ENCODE measurements around the gene SCAPER. TPM values are rescaled to one million over a fixed set of nuclear protein-coding genes. Genes with fewer than 3 reads are reported as not detected.

Gene SCAPER
- total RNA-seq, 4 donors from 2014 or later: 29.9 to 86.6 (median 45.6) TPM

- H3K27me3 ChIP-seq: peaks cover 0 to 78% of the 10 kb centered on the region in 2 donors
- H3K9me3 ChIP-seq: peaks cover 0 to 19% (median 0%) of the 10 kb centered on the region in 4 donors
- peaks cover 4 to 71% (median 54%) of the 10 kb centered on the region in 4 donors for H3K4me1 ChIP-seq
- H3K27ac ChIP-seq: peak overlapping the region in 1 of 4 donors; percentile 28
- TF ChIP-seq, protein P1, sequence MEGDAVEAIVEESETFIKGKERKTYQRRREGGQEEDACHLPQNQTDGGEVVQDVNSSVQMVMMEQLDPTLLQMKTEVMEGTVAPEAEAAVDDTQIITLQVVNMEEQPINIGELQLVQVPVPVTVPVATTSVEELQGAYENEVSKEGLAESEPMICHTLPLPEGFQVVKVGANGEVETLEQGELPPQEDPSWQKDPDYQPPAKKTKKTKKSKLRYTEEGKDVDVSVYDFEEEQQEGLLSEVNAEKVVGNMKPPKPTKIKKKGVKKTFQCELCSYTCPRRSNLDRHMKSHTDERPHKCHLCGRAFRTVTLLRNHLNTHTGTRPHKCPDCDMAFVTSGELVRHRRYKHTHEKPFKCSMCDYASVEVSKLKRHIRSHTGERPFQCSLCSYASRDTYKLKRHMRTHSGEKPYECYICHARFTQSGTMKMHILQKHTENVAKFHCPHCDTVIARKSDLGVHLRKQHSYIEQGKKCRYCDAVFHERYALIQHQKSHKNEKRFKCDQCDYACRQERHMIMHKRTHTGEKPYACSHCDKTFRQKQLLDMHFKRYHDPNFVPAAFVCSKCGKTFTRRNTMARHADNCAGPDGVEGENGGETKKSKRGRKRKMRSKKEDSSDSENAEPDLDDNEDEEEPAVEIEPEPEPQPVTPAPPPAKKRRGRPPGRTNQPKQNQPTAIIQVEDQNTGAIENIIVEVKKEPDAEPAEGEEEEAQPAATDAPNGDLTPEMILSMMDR (IDR thresholded peaks at IDR 0.05): no peak
- no peak for TF ChIP-seq POLR2A (IDR thresholded peaks at IDR 0.05)
- no peaks in the 10 kb centered on the region for H3K36me3 ChIP-seq
- peak in 1 of 3 donors; percentile 61 for DNase-seq
- H3K4me3 ChIP-seq: peak overlapping the region in 3 of 4 donors; percentile 24 to 48 (median 46)
These were observed 563.6 kb downstream of the SCAPER start for GRCh38 chr15:76341366-76342057.

GRCh38 chr15:76340803-76341365, 564.3 kb downstream of the SCAPER start:
- no peak for TF ChIP-seq POLR2A (IDR thresholded peaks at IDR 0.05)
- TF ChIP-seq, protein P1 (IDR thresholded peaks at IDR 0.05): no peak
- Histone ChIP-seq H3K4me1 (peaks cover 4 to 71% (median 56%) of the 10 kb centered on the region in 4 donors), H3K36me3 (no peaks in the 10 kb centered on the region), H3K4me3 (peak overlapping the region; percentile 27 to 48 (median 47)), H3K27me3 (peaks cover 0 to 80% of the 10 kb centered on the region in 2 donors), H3K27ac (peak overlapping the region in 1 of 4 donors; percentile 28), H3K9me3 (peaks cover 0 to 19% (median 0%) of the 10 kb centered on the region in 4 donors)
- peak; percentile 39 to 66 (median 63) for DNase-seq

GRCh38 chr15:76340198-76340802, 564.8 kb downstream of the SCAPER start:
- no peak for TF ChIP-seq POLR2A (IDR thresholded peaks at IDR 0.05)
- TF ChIP-seq, protein P1 (IDR thresholded peaks at IDR 0.05): no peak
- peak overlapping the region in 2 of 4 donors; percentile 28 to 30 for H3K27ac ChIP-seq
- H3K27me3 ChIP-seq: peaks cover 0 to 85% of the 10 kb centered on the region in 2 donors
- DNase-seq: peak in 2 of 3 donors; percentile 54 to 71
- H3K4me3 ChIP-seq: peak overlapping the region; percentile 27 to 48 (median 47)
- peaks cover 0 to 19% (median 0%) of the 10 kb centered on the region in 4 donors for H3K9me3 ChIP-seq
- H3K36me3 ChIP-seq: no peaks in the 10 kb centered on the region
- H3K4me1 ChIP-seq: peaks cover 4 to 74% (median 55%) of the 10 kb centered on the region in 4 donors

- TF ChIP-seq, protein P1 (IDR thresholded peaks at IDR 0.05): no peak
- TF ChIP-seq POLR2A (IDR thresholded peaks at IDR 0.05): no peak
- Histone ChIP-seq H3K4me1 (peaks cover 4 to 77% (median 55%) of the 10 kb centered on the region in 4 donors), H3K36me3 (no peaks in the 10 kb centered on the region), H3K9me3 (peaks cover 0 to 19% (median 0%) of the 10 kb centered on the region in 4 donors), H3K27me3 (peaks cover 0 to 87% of the 10 kb centered on the region in 2 donors), H3K4me3 (peak overlapping the region; percentile 27 to 48 (median 47)), H3K27ac (peak overlapping the region in 2 of 4 donors; percentile 12 to 30)
- peak in 1 of 3 donors; percentile 64 for DNase-seq
These were observed 565.6 kb downstream of the SCAPER start for GRCh38 chr15:76339305-76340197.

Measured in Peyer's patch (tissue), 4 donors.